IPS-20b (cell line): ENCODE data around the gene ZDHHC11.
"Not testable (repeated sequence)": the region's sequence is repeated elsewhere in the genome, so short reads cannot be mapped to it uniquely, and the experiment has no call there.

Source experiments
- H3K27ac ChIP-seq: one replicate; pipeline ENCODE4 v1.5.1; 2013; ENCODE audit warnings: low read length
- H3K27me3 ChIP-seq: 2 replicates; pipeline ENCODE4 v1.6.1; 2013; ENCODE audit warnings: mild to moderate bottlenecking, low read length, inconsistent platforms; ENCODE audit not compliant: insufficient read depth
- H3K36me3 ChIP-seq: 2 replicates; pipeline ENCODE4 v1.6.1; 2013; ENCODE audit warnings: low read depth, mild to moderate bottlenecking, inconsistent platforms, low read length, moderate library complexity; ENCODE audit not compliant: insufficient read depth
- H3K4me1 ChIP-seq: 2 replicates; pipeline ENCODE4 v1.6.1; 2013; ENCODE audit warnings: mild to moderate bottlenecking, control low read depth, inconsistent platforms, low read length, moderate library complexity; ENCODE audit not compliant: insufficient read depth
- H3K4me3 ChIP-seq: 2 replicates; pipeline ENCODE4 v1.5.1; 2013; ENCODE audit warnings: mild to moderate bottlenecking, low read length, inconsistent platforms
- H3K9ac ChIP-seq: 2 replicates; pipeline ENCODE4 v1.6.1; 2013; ENCODE audit warnings: low read depth, mild to moderate bottlenecking, inconsistent platforms, low read length, moderate library complexity
- H3K9me3 ChIP-seq: 2 replicates; pipeline ENCODE4 v1.6.1; 2013; ENCODE audit warnings: mild to moderate bottlenecking, low read depth, low read length, inconsistent platforms; ENCODE audit not compliant: insufficient read depth

ZDHHC11 gene

DNA sequence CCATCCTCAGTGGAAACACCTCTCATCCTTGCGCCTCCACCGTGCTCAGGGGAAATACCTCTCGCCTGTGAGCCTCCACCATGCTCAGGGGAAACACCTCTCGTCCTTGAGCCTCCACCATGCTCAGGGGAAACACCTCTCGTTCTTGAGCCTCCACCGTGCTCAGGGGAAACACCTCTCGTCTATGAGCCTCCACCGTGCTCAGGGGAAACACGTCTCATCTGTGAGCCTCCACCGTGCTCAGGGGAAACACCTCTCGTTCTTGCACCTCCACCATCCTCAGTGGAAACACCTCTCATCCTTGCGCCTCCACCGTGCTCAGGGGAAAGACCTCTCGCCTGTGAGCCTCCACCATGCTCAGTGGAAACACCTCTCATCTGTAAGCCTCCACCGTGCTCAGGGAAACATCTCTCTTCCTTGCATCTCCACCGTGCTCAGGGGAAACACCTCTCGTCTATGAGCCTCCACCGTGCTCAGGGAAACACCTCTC, 4.1 kb downstream of the ZDHHC11 start:
- H3K4me3 ChIP-seq, H3K9me3 ChIP-seq, H3K4me1 ChIP-seq, H3K27me3 ChIP-seq, H3K27ac ChIP-seq, H3K9ac ChIP-seq, H3K36me3 ChIP-seq: not testable (repeated sequence)

DNA sequence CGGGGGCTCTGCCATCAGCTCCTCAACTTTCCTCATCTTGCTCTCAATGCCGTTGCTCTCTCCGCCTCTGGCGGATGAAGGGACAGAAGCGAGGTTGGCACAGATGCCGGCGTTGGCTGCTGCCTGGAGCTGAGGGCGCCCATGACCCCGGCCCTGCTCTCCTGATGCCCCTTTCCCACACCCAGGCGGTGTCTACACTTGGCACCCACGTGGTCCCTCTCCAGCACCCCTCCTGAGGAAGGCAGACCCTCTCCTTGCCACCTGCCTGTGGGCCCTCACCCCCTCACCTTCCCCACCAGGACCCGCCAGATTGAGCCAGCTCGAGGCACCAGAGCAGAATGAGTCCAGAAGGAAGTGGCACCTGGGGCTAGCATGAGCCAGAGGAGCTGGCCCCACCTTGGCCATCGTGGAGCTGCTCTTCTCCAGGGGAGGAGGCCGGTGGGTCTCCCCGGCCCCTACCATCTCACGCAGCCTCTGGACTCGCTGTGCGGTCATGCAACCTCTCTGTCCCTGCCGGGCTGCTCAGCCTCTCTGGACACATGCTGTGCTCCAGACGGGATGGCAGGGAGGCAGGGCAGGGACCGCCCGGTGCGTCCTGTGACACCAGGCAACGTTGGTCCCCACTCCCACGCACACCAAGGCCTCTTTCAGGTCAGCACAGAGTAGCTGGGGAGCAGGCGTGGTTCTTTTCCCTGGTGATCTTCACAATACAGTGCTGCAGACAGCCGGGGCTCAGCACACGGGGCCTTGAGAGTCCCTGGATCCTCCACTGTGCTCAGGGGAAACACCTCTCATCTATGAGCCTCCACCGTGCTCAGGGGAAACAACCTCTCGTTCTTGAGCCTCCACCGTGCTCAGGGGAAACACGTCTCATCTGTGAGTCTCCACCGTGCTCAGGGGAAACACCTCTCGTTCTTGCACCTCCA, 4.8 kb downstream of the ZDHHC11 start:
- not testable (repeated sequence) for H3K36me3 ChIP-seq, H3K27me3 ChIP-seq, H3K9ac ChIP-seq, H3K4me3 ChIP-seq, H3K9me3 ChIP-seq, H3K4me1 ChIP-seq, H3K27ac ChIP-seq

DNA sequence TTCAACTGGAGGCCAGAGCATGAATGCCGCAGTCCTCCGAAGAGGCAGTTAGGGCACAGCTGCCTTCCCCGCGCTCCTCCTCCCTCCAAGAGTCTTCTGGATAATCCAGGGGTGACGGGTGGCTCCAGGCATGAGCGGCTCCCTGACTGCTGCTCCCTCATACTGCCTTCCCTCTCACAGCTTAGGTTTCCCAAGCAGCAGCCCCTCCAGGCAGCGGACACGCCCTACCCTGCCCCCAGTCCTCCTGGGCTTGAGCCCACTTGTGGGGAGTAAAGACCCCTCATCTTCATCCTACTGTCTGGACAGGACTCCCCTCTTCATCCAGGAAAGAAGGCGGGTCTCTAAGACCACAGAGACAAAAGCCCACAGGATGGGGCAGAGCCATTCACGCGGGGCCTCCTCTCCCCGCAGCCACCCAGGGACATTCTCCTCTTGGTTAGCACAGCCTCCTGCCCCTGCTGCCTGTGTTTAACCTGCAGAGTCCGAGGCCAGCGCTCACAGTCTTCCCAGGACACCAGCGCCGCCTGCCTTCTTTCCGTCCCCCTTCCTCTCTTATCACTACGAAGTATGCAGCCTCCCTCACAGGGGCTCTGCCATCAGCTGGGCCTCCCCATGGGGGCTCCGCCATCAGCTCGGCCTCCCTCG, 5.6 kb downstream of the ZDHHC11 start:
- H3K9me3 ChIP-seq, H3K4me3 ChIP-seq, H3K36me3 ChIP-seq, H3K9ac ChIP-seq, H3K27ac ChIP-seq, H3K4me1 ChIP-seq, H3K27me3 ChIP-seq: not testable (repeated sequence)

DNA sequence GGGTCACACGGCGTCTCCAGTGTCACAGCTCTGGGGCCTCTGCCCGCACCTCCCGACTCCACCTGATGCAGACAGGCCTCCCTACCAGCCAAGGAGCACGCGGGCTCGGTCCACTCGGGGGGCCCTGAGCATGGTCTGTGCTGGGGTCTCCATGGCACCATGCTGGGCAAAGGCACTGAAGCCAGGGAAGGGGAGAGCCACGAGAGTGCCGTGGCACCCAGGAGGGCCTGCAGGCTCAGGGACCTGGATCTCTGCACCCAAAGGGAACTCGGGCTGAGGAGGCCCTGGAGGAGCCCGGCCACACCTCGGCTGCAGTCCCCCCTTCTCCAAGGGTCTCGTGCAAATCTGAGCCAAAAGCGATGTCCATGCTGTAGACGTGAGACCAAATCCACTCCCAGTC, 6.4 kb downstream of the ZDHHC11 start:
- H3K4me3 ChIP-seq, H3K9me3 ChIP-seq, H3K36me3 ChIP-seq, H3K4me1 ChIP-seq, H3K27me3 ChIP-seq, H3K9ac ChIP-seq, H3K27ac ChIP-seq: not testable (repeated sequence)

DNA sequence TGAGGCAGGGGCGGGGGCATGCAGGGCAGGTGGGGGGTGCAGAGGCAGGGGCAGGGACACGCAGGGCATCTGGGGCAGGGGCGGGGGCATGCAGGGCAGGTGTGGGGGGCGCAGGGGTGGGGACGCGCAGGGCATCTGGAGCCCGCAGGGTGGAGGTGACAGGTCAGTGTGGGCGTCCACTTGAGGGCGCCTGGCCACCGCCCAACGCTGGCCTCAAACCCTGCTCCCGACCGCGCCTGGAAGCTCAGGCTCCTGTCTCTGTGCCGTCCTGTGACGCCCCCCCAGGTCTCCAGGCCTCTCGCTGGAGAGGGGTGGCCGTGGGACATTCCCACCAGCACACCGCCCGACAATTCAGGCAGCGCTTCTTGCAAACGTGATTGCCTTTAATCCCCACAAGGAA, 6.9 kb downstream of the ZDHHC11 start:
- not testable (repeated sequence) for H3K36me3 ChIP-seq, H3K9ac ChIP-seq, H3K9me3 ChIP-seq, H3K27me3 ChIP-seq, H3K4me1 ChIP-seq, H3K27ac ChIP-seq, H3K4me3 ChIP-seq

DNA sequence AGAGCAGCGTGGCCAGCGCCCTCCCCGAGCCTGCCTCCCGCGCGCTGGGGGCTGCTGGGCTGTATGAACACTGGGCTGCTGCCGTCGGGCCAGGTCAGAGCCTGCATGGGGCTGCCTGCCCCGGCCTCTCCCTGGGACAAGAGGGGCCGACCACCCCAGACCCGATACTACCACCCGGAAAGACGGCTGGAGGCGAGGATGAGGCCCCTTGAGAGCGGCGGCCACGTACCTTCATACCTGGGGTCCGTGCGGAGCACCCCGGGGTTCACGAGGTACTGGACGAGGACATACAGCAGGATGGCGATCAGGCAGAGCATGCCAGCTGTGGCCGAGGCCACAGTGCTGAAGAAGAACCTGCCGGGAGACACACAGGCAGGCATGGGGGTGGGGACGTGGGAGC, 7.4 kb downstream of the ZDHHC11 start:
- H3K4me1 ChIP-seq, H3K36me3 ChIP-seq, H3K4me3 ChIP-seq, H3K27me3 ChIP-seq, H3K9ac ChIP-seq, H3K9me3 ChIP-seq, H3K27ac ChIP-seq: not testable (repeated sequence)

DNA sequence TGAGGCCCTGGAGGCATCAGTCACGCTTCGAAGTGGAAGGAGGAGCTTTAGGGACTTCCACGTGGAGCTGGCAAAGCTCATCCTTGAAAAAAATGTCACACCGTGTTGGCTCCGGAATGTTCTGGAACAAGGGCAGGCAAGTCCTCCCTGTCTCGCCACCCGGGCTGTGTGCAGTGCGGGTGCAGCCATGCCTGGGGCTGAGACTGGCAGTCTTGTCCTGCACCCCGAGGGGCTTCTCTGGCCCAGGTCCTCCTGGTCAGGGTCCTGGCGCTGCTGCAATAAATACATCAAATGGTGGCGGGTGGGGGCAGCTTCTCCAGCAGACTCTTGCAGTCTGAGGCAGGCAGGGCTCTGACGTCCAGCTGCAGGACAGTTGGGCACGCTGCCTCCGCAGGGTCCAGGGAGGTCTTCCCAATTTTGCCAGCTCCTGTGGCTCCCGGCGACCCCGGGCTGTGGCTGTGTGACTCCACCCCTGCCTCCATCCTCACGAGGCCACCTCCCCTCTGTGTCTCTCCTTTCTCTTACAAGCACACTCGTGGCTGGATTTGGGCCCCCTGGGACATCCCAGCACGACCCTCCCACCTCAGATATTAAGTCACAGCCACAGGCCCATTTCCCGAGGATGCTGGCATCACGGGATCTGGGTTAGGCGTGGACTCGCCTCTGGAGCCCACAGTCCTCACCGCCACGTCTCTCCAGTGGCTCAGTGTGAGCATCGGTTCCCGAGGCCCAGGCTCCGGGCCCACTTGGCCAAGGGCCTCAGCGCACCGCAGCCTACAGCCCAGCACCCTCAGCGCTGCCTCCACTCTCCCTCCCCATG, 8.2 kb downstream of the ZDHHC11 start:
- not testable (repeated sequence) for H3K9ac ChIP-seq, H3K27me3 ChIP-seq, H3K36me3 ChIP-seq, H3K9me3 ChIP-seq, H3K27ac ChIP-seq, H3K4me3 ChIP-seq, H3K4me1 ChIP-seq

DNA sequence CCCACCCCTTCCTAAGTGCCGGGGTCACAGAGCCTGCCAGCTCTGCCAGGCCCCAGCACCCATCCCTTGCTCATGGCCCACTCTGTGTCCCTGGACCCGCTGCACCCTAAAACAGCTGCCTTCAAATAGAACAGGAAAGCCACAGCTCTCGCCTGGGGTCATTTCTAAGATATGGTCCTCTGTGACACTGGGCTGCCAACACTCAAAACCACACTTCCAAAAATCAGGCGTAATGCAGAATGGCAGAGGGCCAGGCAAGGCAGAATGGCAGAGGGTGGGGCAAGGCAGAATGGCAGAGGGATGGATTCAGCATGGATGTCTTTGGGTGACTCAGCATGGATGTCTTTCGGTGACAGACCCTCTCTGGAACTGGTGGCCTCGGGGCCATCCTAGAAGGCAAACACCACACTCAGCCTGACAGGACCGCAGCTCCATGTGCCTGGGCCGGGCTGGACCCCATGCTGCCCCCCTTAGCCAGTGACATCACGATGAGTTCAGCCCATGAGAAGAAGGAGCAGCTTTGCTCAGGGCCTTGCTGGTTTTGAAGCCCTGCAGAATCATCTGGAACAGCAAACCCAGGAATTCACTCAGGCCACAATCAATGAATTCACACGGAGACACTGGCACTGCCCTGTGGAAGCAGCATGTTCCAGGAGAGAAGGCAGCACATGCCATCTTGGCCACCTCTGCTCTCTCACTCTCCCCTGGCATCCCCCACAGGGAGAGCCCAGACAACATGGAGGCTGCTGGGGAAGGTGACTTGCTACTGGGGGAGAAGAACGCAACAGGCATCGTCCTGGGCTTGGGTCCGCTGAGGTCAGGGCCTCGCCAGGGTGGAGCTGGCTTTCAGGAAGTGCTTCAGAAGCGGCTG, 9.0 kb downstream of the ZDHHC11 start:
- H3K27me3 ChIP-seq, H3K9ac ChIP-seq, H3K9me3 ChIP-seq, H3K36me3 ChIP-seq, H3K4me3 ChIP-seq, H3K4me1 ChIP-seq, H3K27ac ChIP-seq: not testable (repeated sequence)

DNA sequence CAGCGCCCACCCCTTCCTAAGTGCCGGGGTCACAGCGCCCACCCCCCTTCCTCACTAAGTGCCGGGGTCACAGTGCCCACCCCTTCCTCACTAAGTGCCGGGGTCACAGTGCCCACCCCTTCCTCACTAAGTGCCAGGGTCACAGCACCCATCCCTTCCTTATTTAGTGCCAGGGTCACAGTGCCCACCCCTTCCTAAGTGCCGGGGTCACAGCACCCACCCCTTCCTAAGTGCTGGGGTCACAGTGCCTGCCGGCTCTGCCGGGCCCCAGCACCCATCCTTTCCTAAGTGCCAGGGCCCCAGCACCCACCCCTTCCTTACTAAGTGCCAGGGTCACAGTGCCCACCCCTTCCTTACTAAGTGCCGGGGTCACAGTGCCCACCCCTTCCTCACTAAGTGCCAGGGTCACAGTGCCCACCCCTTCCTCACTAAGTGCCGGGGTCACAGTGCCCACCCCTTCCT, 9.8 kb downstream of the ZDHHC11 start:
- not testable (repeated sequence) for H3K27me3 ChIP-seq, H3K36me3 ChIP-seq, H3K9me3 ChIP-seq, H3K4me3 ChIP-seq, H3K9ac ChIP-seq, H3K4me1 ChIP-seq, H3K27ac ChIP-seq

DNA sequence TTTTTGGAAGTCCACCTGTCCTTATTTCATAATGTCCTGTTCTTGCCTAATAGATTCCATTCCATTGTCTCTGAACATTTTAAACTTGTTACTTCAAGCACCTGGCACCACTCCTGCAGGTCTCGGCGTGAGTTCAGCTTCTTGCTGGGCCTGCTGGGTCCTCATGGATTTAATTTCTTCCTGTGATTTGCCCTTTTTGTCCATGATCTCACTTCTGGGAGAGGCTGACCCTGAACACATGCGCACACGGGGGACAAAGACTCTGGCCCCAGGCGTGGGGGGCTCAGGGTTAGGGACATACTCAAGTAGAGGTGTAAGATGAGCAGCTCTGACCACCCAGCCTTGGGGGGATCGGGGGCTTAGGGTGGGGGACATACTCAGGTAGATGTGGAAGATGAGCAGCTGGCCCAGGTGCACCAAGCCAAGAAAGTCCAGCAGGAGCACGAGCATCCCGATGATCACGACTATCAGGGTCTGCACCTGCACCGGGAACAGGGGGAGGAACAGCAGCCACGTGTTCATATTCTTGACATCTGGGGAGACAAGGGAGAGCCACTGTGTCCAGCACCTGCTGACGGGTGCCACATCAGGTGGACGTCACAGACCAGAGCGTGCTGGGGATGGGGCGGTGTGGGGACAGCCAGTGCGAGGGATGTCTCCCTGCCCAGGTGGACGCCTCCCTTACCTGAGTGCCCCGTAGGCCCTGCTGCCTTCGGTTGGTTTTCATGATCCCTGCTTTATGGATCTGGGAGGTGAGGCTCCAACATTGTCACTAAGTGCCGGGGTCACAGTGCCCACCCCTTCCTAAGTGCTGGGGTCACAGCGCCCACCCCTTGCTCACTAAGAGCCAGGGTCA, 10.4 kb downstream of the ZDHHC11 start:
- not testable (repeated sequence) for H3K4me3 ChIP-seq, H3K36me3 ChIP-seq, H3K27ac ChIP-seq, H3K9ac ChIP-seq, H3K4me1 ChIP-seq, H3K27me3 ChIP-seq, H3K9me3 ChIP-seq
